GM21529 (cell line): Measurements from ENCODE around the gene ADAM12.

ENCODE experiments used
- ATAC-seq: cut with Tn5 transposase; IDR thresholded peaks from one replicate; pipeline ENCODE4 v1.9.1; 2021; ENCODE audit not compliant: unreplicated experiment

ADAM12 gene

GRCh38 chr10:126239844-126240243 is 148.4 kb downstream of the ADAM12 start:
- ATAC-seq, result no peak

DNA sequence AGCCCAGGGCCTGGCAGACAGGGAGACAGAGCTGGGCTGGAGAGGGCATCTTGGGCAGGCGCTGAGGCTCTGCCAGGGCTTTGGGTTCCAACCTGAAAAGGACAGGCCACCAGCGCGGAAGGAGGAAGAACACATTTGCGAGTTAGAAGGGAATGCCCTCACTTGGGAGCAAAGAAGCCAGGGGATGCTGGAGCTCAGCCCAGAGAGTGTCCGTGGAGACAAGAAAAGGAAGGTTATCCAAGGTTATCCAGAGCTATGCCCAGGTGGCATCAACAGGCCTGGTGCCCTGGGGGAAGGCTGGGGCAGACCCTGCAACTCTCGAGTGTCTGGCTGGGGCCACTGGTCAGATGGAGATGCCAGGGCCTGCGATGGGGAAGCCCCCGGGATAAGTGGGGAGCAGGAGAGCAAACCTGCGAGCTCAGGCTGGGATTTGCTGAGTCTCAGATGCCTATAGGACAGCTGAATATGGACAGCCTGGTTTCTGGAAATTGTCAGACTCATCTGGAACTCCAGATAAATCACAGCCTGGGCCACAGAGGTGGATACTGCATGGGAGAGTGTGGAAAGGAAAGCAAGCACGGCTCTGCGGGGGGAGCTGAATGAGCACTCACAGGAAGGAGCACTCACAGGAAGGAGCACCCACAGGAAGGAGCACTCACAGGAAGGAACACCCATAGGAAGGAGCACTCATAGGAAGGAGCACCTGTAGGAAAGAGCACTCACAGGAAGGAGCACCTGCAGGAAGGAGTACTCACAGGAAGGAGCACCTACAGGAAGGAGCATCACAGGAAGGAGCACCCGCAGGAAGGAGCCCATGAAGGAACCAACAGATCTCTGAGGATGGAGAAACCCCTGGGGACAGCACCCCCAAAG is 152.1 kb downstream of the ADAM12 start:
- ATAC-seq, result no peak

- ATAC-seq, result no peak
These were observed 152.9 kb downstream of the ADAM12 start for GRCh38 chr10:126235091-126235978.

- no peak for ATAC-seq
These were observed 153.6 kb downstream of the ADAM12 start for GRCh38 chr10:126234630-126235029.

- no peak for ATAC-seq
These were observed 154.8 kb downstream of the ADAM12 start for GRCh38 chr10:126233182-126234148.

GRCh38 chr10:126230587-126230986 is 157.7 kb downstream of the ADAM12 start:
- no peak for ATAC-seq

GRCh38 chr10:126229686-126230085 is 158.6 kb downstream of the ADAM12 start:
- ATAC-seq, result no peak

- ATAC-seq, result no peak
These were observed 160.5 kb downstream of the ADAM12 start for GRCh38 chr10:126227762-126228134.

DNA sequence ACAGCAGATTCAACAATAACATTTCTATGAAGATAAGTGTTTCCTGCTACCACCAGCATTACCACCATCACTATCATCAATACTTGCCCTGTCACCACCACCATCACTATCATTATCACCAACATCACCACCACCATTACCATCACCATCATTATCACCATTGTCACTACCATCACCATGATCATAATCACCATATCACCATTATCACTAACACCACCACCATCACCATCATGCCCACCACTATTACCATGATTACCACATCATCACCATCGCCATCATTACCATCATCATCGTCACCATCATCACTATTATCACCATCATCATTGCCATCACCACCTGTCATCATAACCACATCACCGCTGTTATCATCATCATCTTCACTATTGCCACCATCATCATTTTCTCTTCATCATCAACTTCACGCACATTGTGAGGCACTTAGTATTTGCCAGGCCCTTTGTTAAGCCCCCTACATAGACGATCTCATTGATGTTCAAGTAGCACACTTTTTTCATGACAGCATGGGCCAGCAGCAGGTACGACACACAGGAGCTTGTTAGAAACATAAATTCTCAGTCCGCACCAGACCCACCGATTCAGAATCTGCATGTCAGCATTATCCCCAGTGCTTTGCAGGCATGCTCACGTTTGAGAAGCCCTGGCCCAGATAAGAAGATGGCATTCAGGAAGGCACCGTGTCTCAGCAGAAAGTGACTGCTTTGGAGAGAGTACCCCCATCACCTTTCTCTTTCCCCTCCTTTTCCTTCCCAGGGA is 161.1 kb downstream of the ADAM12 start:
- ATAC-seq, result no peak

DNA sequence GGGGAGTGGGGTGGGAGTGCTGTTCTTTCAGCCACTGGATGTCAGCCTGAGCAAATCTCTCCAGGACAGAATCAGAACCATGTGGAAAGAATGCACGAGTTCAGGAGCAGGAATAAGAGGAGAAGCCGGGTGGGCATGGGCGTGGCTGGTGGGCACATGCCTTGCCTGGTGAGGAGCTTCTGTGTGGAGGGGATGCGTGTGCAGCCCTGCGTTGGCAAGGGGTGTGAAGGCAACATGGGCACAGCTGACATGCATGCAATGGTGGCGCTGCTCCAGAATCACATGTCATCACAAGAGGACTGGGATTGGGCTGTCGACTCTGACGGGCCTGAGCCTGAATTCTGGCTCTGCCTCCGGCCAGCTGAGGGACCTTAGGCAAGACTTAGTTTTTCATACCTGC is 162.1 kb downstream of the ADAM12 start:
- ATAC-seq, result no peak

- ATAC-seq, result no peak
These were observed 162.6 kb downstream of the ADAM12 start for GRCh38 chr10:126225672-126226008.

DNA sequence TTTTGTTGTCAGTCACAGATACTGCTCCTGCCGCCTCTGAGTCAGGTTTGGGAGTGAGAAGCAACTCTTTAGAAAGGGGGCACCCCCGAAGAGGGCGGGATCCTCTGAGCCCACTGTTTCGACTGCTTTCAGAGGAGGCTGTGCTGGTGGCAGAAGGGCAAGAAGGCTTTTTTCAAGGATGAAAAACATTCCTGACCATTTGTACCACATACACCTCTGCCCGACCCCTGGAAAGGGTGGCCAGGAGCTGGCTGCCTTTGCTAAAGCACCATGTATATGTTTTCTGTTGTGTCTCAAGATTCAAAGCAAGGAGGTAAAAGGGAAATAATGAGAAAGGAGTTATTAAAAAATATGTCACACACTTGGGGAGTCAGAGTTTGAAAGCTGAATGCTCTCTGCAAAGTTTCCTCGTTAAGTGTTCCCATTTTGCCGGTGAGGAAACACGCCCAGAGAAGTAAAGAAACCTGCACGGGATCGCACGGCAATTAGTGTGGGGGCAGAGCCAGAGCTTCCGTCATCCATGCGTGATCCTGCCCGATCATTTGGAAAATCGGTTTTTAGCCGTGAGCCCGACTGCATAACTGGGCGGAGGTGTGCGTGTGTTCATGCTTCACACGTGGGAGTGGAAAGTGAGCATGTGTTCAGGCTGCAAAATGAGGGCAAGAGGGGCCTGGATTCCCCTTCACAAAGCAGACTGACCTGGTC is 163.2 kb downstream of the ADAM12 start:
- no peak for ATAC-seq

DNA sequence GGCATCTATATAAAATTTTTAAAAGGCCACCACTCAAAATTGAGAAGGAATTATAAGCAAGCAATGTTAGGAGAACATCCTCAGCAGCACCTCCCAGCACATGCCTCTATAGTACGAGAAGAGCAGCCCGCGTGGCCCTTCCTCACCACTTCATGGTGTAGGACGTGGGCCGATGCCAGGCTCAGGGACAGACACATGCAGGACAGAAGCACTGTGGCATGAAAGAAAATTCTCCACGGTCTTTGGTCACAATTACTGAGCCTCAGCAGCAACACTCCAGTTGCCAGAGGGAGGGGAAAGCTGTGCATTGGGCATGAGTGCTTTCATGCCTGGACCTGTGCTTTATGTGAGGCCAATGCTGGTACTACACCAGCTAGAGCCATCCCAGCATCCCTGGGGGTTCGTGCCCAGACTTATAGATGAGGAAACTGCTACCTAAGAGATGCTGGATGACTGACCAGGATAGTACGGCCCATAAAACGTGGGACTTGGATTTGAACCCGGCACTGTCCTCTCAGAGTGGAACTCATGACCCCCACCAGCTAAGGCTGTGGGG is 164.7 kb downstream of the ADAM12 start:
- ATAC-seq, result no peak

DNA sequence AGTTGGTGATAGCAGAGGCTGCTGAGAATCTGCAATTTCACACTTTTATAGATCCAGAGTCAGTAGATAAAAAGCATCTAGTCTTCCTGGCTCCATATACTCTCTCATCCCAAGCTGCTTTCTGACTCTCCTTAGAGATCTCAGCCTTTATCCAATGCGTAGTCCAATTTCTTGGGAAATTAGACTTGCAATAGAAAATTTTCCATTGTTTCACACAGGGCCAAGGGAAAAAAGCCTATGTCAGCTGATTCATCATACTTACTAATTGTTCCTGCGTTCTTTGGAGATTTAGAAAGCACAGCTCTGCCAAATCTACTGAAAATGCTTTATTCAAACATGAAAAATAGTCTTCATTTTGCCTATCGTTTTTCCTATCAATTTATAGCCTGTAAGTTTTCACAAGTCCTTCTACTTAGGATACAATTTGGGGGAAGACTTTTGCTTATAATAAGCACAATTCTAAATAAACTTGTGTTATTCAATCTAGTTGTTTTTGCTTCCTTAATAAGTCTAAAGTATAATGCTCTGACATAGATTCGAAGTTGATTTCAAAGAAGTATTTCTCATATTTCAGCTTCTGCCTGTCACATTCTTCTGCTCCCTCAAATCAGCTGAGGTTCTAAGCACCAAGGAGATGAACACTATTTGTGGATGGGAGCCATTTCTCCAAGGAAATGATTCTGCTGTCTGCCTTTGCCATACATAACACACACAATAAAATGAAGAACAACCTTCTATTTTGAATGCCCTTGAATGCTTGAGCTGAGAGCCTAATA is 165.4 kb downstream of the ADAM12 start:
- ATAC-seq, result no peak

DNA sequence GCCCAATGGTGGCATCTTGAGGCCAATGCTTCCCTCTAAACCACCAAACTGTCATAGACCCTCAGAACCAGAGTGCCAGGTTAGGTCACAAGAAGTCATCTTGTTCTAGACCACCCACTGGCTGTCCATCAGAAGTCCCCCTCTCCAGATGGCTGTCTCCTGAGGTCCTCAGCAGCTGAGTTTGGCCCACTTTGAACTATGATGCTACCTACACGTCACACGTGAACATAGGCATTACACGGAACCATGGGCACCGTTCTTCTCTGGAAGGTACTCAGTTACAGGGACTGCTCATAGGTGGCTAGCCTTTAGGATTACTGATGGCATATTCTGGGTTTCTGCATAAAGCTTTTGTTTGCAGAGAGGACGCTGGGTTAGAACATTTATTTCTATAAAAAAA is 166.4 kb downstream of the ADAM12 start:
- ATAC-seq, result no peak

DNA sequence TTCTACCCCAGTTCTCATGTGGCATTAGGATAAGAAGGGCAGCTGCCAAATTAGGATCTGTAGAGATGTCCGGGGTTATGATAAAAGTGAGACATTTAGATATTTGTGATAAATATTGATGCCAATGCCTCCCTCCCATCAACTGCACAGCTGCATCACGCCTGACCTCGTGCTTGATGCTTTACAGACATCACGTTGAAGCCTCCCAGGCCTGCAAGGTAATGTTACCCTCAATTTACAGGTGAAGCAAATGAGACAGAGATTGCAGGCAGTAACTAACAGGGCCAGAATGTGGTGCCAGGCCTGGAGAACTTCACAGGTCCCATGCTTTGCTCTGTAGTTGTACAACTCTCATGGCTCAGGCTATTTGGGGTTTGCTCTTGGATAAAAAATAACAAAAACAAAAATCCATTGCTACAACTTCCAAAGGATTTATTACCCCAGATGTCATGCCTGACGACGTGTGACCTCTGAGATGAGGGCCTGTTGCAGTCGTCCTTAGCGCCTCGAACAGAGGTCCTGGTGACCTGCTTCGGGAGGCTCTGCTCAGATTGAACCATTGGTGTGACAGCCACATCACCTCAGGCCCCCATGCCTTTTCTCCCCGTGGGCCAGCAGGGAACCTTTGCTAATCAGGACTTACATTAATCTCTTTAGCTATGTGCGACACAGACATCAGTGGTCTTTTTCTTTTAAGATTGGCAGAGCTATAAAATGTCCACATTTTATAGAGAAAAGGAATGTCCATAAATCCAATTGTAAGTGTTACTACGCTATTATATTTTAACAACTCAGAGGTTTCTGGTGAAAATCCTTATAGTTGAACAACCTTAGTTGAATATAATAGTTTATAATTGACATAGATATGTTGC is 169.3 kb downstream of the ADAM12 start:
- no peak for ATAC-seq

DNA sequence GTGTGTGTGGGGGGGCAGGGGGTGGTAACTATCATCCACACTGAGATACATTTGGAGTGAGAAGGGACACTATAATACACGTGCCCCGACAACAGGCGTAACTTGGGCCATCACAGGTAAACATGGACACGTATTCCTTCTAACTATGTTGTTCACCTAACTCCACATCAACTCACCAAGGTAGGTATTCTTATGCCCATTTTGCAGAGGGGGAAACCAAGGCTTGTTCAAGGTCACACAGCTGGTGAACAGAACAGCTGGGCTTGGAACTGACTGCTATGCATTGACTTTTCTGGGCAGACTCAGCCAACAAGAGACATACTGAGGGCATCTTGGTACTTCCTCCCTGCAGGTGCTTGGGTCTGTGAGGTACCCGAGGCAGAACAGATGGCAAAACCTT is 170.1 kb downstream of the ADAM12 start:
- ATAC-seq, result no peak

GRCh38 chr10:126216632-126216961 is 171.7 kb downstream of the ADAM12 start:
- ATAC-seq, result no peak
